BLaER1 (cell line): ENCODE data around the gene KIF27.
A peak's percentile ranks its signal among the peaks of the same experiment; 100 is the strongest.
"Not testable (repeated sequence)": the region's sequence is repeated elsewhere in the genome, so short reads cannot be mapped to it uniquely, and the experiment has no call there.

Source experiments
- H3K27ac ChIP-seq: shearing (Covaris generic); formaldehyde crosslinking; 2 replicates; pipeline ENCODE4 v1.8.1; 2022
- H3K27me3 ChIP-seq: shearing (Covaris generic); formaldehyde crosslinking; 2 replicates; pipeline ENCODE4 v1.8.1; 2022
- H3K36me3 ChIP-seq: shearing (Covaris generic); formaldehyde crosslinking; 2 replicates; pipeline ENCODE4 v1.8.1; 2022
- H3K4me1 ChIP-seq: shearing (Covaris generic); formaldehyde crosslinking; 2 replicates; pipeline ENCODE4 v1.8.1; 2022
- H3K4me2 ChIP-seq: shearing (Covaris generic); formaldehyde crosslinking; 2 replicates; pipeline ENCODE4 v1.8.1; 2022
- H3K4me3 ChIP-seq: shearing (Covaris generic); formaldehyde crosslinking; 2 replicates; pipeline ENCODE4 v1.8.1; 2022
- H3K9ac ChIP-seq: shearing (Covaris generic); formaldehyde crosslinking; 2 replicates; pipeline ENCODE4 v1.8.1; 2022
- H3K9me3 ChIP-seq: shearing (Covaris generic); formaldehyde crosslinking; 2 replicates; pipeline ENCODE4 v1.8.1; 2022
- H4K20me1 ChIP-seq: shearing (Covaris generic); formaldehyde crosslinking; 2 replicates; pipeline ENCODE4 v1.8.1; 2022

The KIF27 gene

DNA sequence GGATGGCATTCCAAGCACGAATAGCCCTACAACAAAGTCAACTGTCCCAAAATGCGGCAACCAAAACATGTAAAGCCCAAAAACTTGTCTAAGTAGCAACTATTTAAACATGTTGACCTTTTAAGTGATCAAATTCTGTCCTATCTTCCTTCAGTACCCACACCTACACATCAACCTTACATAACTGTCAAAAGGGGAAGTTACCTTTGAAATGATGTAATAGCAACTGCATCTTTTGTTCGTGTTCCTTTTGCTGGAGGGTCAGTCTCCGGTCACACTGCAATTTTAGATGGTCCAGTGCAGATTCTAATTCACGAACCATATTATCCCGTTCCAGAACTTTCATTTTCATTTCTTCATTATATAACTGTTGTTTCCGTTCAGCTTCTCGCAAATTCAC lies 71.3 kb downstream of the KIF27 start:
- H3K9me3 ChIP-seq, H4K20me1 ChIP-seq, H3K27me3 ChIP-seq, H3K4me1 ChIP-seq, H3K27ac ChIP-seq, H3K4me3 ChIP-seq, H3K4me2 ChIP-seq, H3K9ac ChIP-seq: not testable (repeated sequence)
- H3K36me3 ChIP-seq: peaks cover 28% of the 10 kb centered on the region

DNA sequence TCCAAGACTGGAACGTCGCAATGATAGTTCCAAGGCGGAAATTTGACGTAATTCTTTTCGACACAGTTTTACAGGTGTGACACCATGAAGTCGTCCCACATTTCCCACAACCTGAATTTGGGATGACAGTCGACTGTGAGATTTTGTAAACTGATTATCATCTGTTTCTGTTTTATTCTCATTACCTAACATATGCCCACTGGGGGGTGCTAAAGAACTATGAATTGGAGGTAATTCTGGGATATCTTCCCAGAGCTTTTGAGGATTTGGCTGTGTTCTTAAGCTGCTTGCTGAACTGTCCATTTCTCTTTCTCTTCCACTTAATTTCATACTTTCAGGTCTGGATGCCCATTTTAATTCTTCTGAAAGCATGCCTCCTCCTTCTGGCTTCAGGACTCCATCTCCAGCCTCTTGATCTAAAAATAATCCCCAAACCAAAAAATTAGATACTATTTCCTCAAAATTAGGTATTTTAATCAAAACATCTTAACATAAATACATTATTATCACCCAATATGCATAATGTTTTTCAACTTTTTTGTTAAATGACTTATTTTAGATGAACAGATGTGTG lies 84.1 kb downstream of the KIF27 start:
- H3K27ac ChIP-seq, H3K4me3 ChIP-seq, H3K4me2 ChIP-seq, H3K27me3 ChIP-seq, H3K4me1 ChIP-seq, H3K9ac ChIP-seq, H3K9me3 ChIP-seq, H3K36me3 ChIP-seq, H4K20me1 ChIP-seq: not testable (repeated sequence)

DNA sequence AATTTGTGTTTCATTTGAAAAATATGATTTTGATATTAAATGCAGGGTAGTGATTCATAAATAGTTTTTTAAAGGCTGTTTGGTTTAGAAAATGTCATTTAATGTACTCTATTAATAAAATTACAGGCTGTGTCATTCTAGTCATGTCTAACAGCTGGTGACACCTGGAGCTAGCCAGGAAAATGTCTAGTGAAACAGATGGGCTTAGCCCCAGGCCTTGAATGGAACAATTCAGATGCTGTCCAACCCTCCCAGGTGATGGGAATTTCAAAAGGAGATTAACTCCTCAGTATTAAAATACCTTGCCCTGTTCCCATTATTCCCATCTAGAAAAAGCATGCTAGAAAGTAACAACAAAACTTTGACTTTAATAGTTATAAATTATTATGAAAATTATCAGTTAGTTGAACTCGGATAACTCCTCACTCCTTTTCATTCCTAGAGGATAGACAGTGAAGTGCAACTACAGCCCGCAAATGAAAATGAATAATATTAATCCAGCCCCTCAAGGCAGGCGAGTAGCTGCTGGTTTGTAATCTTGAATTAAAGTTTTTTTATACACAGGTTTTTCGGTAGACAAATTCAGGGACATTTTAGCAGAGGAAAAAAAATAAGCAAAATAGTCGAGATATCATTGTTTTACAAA lies 90.7 kb downstream of the KIF27 start:
- not testable (repeated sequence) for H3K27me3 ChIP-seq, H3K27ac ChIP-seq, H3K36me3 ChIP-seq, H3K4me2 ChIP-seq, H4K20me1 ChIP-seq, H3K9me3 ChIP-seq, H3K4me3 ChIP-seq, H3K4me1 ChIP-seq, H3K9ac ChIP-seq

DNA sequence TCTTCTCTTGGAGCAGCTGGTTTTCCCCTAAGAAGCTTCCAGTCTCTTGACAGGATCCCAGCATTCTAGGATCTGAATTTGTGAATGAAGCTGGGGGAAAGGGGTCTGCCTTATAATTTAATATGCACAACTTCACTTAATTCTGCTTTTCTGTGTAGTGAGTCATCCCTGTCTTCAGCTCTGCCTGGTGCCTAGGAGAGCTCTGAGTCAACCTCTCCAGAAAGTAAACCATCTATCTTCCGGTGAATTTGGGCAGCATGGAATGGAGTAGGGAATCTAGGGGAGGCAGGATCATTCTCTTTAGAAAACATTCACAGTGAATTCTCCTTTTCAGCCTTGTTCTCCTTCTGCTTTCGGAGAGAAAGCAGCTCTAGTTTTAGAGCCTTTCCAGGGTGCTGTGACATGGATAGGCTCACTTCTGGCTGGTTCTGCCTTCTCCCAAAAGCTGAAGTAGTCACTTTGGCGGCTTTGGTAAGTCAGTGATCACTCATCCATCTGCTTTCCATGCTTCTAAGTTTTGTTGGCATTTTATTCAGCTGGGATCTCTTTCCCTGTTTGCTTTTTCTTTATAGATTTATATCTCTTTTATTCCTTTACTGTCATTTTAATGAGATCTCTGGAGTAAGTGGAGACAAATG lies 96.1 kb downstream of the KIF27 start:
- not testable (repeated sequence) for H3K9ac ChIP-seq, H3K27me3 ChIP-seq, H4K20me1 ChIP-seq, H3K4me2 ChIP-seq, H3K36me3 ChIP-seq, H3K27ac ChIP-seq, H3K4me1 ChIP-seq, H3K9me3 ChIP-seq, H3K4me3 ChIP-seq

DNA sequence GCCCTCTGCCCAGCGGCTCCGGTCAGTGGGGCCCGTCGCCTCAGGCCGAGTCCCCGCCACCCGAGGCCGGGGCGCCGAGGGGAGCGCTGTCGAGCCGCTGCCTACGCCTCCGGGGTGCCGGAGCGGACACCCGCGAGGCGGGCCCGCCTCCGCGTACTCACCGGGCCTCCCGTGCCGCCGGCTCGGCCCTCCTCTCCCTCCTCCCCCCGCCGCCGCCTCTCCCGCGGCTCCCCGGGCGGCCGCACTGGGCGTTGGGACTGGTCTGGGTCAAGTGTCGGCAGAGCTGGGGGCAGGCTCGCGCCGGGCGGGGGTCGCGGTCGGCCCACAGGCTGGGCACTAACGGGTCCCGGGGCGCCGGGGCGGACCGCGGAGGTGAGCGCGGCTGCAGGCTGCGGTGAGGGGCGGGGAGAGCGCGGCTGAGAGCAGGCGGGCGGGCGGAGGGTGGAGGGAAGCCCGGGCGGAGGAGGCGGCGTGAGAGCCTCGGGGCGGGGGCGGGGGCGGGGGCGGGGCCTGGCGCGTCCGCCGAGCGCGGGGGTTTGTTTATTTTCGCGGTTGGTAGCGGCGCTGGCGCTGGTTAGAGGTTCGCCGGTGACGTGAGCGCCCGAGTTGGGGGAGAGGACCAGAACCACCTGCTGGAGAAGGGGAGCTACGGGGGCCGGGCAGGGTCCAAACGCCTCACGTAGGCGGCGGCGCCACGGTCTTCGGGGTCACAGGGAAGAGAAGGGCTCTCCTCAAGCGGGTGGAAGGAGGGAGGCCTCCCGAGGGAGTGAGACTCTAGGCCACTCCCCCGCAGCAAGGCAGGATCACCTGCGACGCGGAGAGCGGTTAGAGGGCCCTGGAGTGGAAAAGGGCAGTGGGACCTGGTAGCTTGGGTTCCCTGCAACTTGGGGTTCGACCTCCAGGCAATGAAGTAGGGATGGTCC lies 103.6 kb downstream of the KIF27 start, which contains the start of gene GKAP1:
Gene GKAP1, minus strand, starts transcription at position 414 of the 923 bp plus-strand sequence. CDS start 11,252 bp downstream, outside the sequence.
- H3K36me3 ChIP-seq, H3K9me3 ChIP-seq, H3K27me3 ChIP-seq, H4K20me1 ChIP-seq: not testable (repeated sequence)
- Histone ChIP-seq H3K4me2 (peak within 1 kb of the TSS; percentile 80), H3K4me1 (peaks cover 12% of the 10 kb centered on the region), H3K4me3 (peak within 1 kb of the TSS; percentile 84), H3K27ac (peak within 1 kb of the TSS; percentile 56), H3K9ac (peak within 1 kb of the TSS; percentile 81)

DNA sequence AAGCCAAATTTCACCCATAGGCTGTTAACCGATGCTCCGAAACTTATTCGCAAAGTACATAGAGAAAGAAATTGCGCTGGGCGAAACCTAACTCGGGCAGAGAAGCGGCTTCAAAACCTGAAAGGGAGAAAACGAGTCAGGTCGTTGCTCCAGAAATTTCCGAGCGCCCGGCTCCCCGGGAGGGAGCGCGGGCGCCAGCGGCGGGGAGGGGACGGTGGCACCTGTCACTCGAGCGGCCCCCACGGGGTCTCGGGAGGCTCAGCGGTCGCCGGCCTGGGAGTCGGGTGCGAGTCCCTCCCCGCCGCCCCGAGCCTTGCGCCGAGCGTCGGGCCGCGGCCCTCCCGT lies 104.2 kb downstream of the KIF27 start:
- H3K9me3 ChIP-seq, H3K36me3 ChIP-seq, H4K20me1 ChIP-seq, H3K27me3 ChIP-seq: not testable (repeated sequence)
- Histone ChIP-seq H3K4me3 (peak overlapping the region; percentile 84), H3K4me1 (peaks cover 12% of the 10 kb centered on the region), H3K4me2 (peak overlapping the region; percentile 80), H3K9ac (peak overlapping the region; percentile 81), H3K27ac (peak overlapping the region; percentile 56)

DNA sequence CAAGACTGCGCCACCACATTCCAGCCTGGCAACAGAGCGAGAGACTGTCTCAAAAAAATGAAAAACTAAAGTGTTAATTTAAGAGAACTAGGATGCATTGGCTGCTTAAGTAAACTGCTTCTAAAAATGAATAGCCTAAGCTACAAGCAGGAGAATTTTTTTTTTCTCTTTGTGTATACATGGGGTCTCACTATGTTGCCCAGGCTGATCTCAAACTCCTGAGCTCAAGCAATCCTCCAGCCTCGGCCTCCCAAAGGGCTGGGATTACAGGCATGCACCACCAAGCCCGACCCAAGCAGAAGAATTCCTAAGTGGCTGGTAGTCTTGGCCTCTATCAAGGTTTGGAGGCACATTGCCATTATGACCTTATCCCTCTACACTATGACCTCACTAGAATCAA lies 106.1 kb downstream of the KIF27 start:
- not testable (repeated sequence) for H4K20me1 ChIP-seq, H3K36me3 ChIP-seq, H3K9me3 ChIP-seq, H3K9ac ChIP-seq, H3K27me3 ChIP-seq, H3K4me2 ChIP-seq, H3K4me3 ChIP-seq, H3K27ac ChIP-seq
- peaks cover 12% of the 10 kb centered on the region for H3K4me1 ChIP-seq

DNA sequence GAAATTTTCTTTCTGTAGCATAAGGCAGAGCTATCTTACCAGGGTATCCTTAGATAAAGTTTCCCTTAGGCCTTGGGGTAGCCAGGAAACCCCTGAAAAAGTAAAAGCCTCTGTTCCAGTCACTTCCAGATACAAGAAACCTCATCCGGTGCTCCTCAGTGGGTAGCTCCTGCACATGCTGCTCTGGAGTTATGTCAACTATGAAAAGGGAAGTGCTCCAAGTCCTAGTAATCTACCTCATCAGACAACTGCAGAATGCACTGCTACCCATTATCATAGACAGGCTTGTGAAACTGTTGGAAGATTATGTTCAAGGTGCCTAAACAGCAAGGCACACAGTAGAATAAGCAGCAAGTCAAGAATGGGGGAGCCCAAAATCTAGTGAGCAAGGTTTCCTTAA lies 112.0 kb downstream of the KIF27 start:
- H3K27me3 ChIP-seq, H3K4me2 ChIP-seq, H3K9me3 ChIP-seq, H3K36me3 ChIP-seq, H3K4me3 ChIP-seq, H4K20me1 ChIP-seq, H3K27ac ChIP-seq, H3K4me1 ChIP-seq, H3K9ac ChIP-seq: not testable (repeated sequence)

DNA sequence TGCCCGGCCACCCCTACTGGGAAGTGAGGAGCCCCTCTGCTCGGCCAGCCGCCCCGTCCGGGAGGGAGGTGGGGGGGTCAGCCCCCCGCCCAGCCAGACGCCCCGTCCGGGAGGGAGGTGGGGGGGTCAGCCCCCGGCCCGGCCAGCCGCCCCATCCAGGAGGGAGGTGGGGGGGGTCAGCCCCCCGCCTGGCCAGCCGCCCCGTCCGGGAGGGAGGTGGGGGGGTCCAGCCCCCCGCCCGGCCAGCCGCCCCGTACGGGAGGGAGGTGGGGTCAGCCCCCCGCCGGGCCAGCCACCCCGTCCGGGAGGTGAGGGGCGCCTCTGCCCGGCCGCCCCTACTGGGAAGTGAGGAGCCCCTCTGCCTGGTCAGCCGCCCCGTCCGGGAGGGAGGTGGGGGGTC lies 116.8 kb downstream of the KIF27 start:
- H3K4me2 ChIP-seq, H3K27me3 ChIP-seq, H3K4me3 ChIP-seq, H3K4me1 ChIP-seq, H4K20me1 ChIP-seq, H3K9ac ChIP-seq, H3K27ac ChIP-seq: not testable (repeated sequence)
- H3K36me3 ChIP-seq: peaks cover 12% of the 10 kb centered on the region; the same call in 1 of the 2 replicates
- H3K9me3 ChIP-seq: peaks cover 18% of the 10 kb centered on the region; the same call in 1 of the 2 replicates

DNA sequence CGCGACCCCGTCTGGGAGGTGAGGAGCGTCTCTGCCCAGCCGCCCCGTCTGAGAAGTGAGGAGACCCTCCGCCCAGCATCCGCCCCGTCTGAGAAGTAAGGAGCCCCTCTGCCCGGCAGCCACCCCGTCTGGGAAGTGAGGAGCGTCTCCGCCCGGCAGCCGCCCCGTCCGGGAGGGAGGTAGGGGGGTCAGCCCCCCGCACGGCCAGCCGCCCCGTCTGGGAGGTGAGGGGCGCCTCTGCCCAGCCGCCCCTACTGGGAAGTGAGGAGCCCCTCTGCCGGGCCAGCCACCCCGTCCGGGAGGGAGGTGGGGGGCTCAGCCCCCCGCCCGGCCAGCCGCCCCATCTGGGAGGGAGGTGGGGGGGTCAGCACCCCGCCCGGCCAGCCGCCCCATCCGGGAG lies 117.3 kb downstream of the KIF27 start:
- H4K20me1 ChIP-seq, H3K4me3 ChIP-seq, H3K4me1 ChIP-seq, H3K4me2 ChIP-seq, H3K27me3 ChIP-seq, H3K9ac ChIP-seq, H3K27ac ChIP-seq: not testable (repeated sequence)
- Histone ChIP-seq H3K36me3 (peaks cover 13% of the 10 kb centered on the region; the same call in 1 of the 2 replicates), H3K9me3 (peaks cover 18% of the 10 kb centered on the region; the same call in 1 of the 2 replicates)
